Keratinocyte (primary cell): ENCODE measurements around the gene ZBTB17.

Source experiments
- EZH2 ChIP-seq: IDR thresholded peaks from one replicate; pipeline ENCODE4 v1.6.1; 2012; ENCODE audit warnings: inconsistent platforms, mild to moderate bottlenecking, low read length, moderate library complexity
- TF ChIP-seq, protein P1 (sequence below), 3 experiments: IDR thresholded peaks in 1 of 3; conservative IDR thresholded peaks in 1 of 3; optimal IDR thresholded peaks in 1 of 3; 2 replicates in 2 of 3; 3 replicates in 1 of 3; pipeline versions ENCODE3 to v1.5.1; 2011; ENCODE audit warnings: low read length in 3 of 3, mild to moderate bottlenecking in 3 of 3, moderate library complexity in 2 of 3, control low read depth in 1 of 3, inconsistent platforms in 1 of 3; ENCODE audit not compliant: insufficient read depth in 2 of 3; ENCODE audit errors: extremely low read depth in 1 of 3

DNA sequence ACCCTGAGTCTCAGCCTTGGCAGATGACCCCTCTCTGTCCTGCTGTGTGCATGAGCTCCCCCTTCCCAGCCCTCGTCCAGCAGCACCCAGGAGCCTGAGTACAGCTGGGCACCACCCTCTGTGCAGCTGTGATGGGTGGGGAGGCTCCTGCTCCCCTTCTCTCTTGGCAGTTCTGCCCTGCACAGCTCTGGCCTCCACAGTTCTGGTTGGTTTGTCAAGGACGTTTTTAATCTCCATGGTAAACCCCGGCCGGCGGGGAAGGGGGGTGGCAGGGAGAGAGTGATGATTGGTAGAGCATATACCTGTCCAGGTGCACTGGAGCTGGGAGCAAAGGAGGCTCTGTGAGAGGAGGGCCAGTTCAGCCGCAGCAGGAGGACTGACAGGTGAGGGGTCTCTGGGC lies 45.8 kb upstream of the ZBTB17 start, which contains the start of gene CLCNKA:
- TF ChIP-seq, protein P1, sequence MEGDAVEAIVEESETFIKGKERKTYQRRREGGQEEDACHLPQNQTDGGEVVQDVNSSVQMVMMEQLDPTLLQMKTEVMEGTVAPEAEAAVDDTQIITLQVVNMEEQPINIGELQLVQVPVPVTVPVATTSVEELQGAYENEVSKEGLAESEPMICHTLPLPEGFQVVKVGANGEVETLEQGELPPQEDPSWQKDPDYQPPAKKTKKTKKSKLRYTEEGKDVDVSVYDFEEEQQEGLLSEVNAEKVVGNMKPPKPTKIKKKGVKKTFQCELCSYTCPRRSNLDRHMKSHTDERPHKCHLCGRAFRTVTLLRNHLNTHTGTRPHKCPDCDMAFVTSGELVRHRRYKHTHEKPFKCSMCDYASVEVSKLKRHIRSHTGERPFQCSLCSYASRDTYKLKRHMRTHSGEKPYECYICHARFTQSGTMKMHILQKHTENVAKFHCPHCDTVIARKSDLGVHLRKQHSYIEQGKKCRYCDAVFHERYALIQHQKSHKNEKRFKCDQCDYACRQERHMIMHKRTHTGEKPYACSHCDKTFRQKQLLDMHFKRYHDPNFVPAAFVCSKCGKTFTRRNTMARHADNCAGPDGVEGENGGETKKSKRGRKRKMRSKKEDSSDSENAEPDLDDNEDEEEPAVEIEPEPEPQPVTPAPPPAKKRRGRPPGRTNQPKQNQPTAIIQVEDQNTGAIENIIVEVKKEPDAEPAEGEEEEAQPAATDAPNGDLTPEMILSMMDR (optimal IDR thresholded peaks at IDR 0.05 in 1 of 3, IDR thresholded peaks at IDR 0.05 in 1 of 3, conservative IDR thresholded peaks at IDR 0.05 in 1 of 3; ENCODE audit: extremely low read depth in 1 of 3, insufficient read depth in 2 of 3, low read length in 3 of 3), result no peak
- TF ChIP-seq EZH2, result no peak
